Nucleus accumbens (tissue), 56 donors: Measurements from ENCODE around the gene KIAA0513.

ENCODE experiments used
- DNase-seq, 56 donors: peaks; one replicate each; lab custom pipeline; 2025; lab: John Stamatoyannopoulos, UW

KIAA0513 gene

GRCh38 chr16:85128079-85128837 is 100.7 kb downstream of the KIAA0513 start:
- no peak for DNase-seq

GRCh38 chr16:85129876-85130704 is 102.5 kb downstream of the KIAA0513 start:
- DNase-seq, result peak in 1 of 56 donors; percentile 16

GRCh38 chr16:85130705-85131028 is 103.1 kb downstream of the KIAA0513 start:
- DNase-seq, result no peak

- no peak for DNase-seq
These were observed 105.1 kb downstream of the KIAA0513 start for GRCh38 chr16:85132456-85133289.

- no peak for DNase-seq
These were observed 105.7 kb downstream of the KIAA0513 start for GRCh38 chr16:85133290-85133599.

- DNase-seq, result no peak
These were observed 106.6 kb downstream of the KIAA0513 start for GRCh38 chr16:85134076-85134788.

- DNase-seq, result no peak
These were observed 107.2 kb downstream of the KIAA0513 start for GRCh38 chr16:85134789-85135142.

- DNase-seq, result peak in 7 of 56 donors; percentile 6 to 34 (median 22)
These were observed 108.7 kb downstream of the KIAA0513 start for GRCh38 chr16:85136213-85136701.

- peak in 1 of 56 donors; percentile 9 for DNase-seq
These were observed 109.2 kb downstream of the KIAA0513 start for GRCh38 chr16:85136702-85137322.

- DNase-seq, result peak; percentile 30 to 94 (median 81)
These were observed 109.9 kb downstream of the KIAA0513 start for GRCh38 chr16:85137323-85138072.

- DNase-seq, result no peak
These were observed 110.7 kb downstream of the KIAA0513 start for GRCh38 chr16:85138073-85138824.

GRCh38 chr16:85138825-85139627 is 111.4 kb downstream of the KIAA0513 start:
- DNase-seq, result no peak

- DNase-seq, result no peak
These were observed 112.3 kb downstream of the KIAA0513 start for GRCh38 chr16:85139881-85140339.

- DNase-seq, result no peak
These were observed 112.9 kb downstream of the KIAA0513 start for GRCh38 chr16:85140455-85141012.

GRCh38 chr16:85141491-85142128 is 114.0 kb downstream of the KIAA0513 start:
- DNase-seq, result no peak

- no peak for DNase-seq
These were observed 114.5 kb downstream of the KIAA0513 start for GRCh38 chr16:85142129-85142513.

- DNase-seq, result no peak
These were observed 115.2 kb downstream of the KIAA0513 start for GRCh38 chr16:85142771-85143211.
